ENCODE measurements around the gene IL36G.

IL36G gene

GRCh38 chr2:113021312-113021711 lies 43.5 kb downstream of the IL36G start:
- DNase-seq = no peak

- DNase-seq = no peak
Measured at GRCh38 chr2:113024764-113025163, 47.0 kb downstream of the IL36G start.

GRCh38 chr2:113025737-113026136 lies 47.9 kb downstream of the IL36G start:
- DNase-seq = peak; percentile 21 to 70 (median 47)

- no peak for DNase-seq
Measured at GRCh38 chr2:113027691-113028090, 49.9 kb downstream of the IL36G start.

GRCh38 chr2:113028112-113028511 lies 50.3 kb downstream of the IL36G start:
- DNase-seq = peak; percentile 16 to 35 (median 29)

- DNase-seq = peak; percentile 23 to 52 (median 42)
Measured at GRCh38 chr2:113032737-113033136, 54.9 kb downstream of the IL36G start.

- no peak for DNase-seq
Measured at GRCh38 chr2:113034016-113034415, 56.2 kb downstream of the IL36G start.
